K562 (cell line): ENCODE measurements around the gene IL12RB2. TPM values are rescaled to one million over a fixed set of nuclear protein-coding genes. Genes with fewer than 3 reads are reported as not detected.
A peak's percentile ranks its signal among the peaks of the same experiment; 100 is the strongest.

ENCODE experiments used
- ATAC-seq: fragments of 200-7000 bp; cut with Tn5 transposase; 3 replicates; pipeline ENCODE4 v1.9.1; 2020; ENCODE audit warnings: moderate library complexity
- BruUV-seq: library from RNA; stranded (reverse); fragments of 400-500 nt; replicated peaks from 2 replicates; lab custom pipeline; 2021; lab: Mats Ljungman, UMichigan
- CTCF ChIA-PET: fragments of 300-600 bp; formaldehyde crosslinking; extraction: SDS; loops from one replicate; lab custom pipeline; 2021; ENCODE audit warnings: low intra/inter-chr PET ratio; lab: Yijun Ruan, JAX
- POLR2A ChIA-PET: fragments of 300-600, 350-650 bp; sonication (Branson Sonifier 250); formaldehyde crosslinking; extraction: SDS; loops from one replicate; lab custom pipeline; 2021; ENCODE audit warnings: antibody characterized with exemption, inconsistent platforms; lab: Yijun Ruan, JAX
- DNase-seq, 4 experiments: peaks; one replicate each; pipeline versions ENCODE4 v3.0.0 to v3.0.0-alpha.2; 2011 to 2018; ENCODE audit warnings: low spot score in 3 of 4, mixed read lengths in 3 of 4; ENCODE audit errors: extremely low read depth in 1 of 4
- FAIRE-seq: peaks from 2 replicates; lab custom pipeline; 2011; peaks lifted over from hg19 to GRCh38; lab: Jason Lieb, UNC
- H2AFZ ChIP-seq: 2 replicates; pipeline ENCODE4 v1.6.0; 2011; ENCODE audit warnings: low read depth, low read length, control low read depth, inconsistent platforms
- H3K27ac ChIP-seq: fragments of 200-600 bp; 3 replicates; pipeline ENCODE4 v1.8.0; 2011; ENCODE audit warnings: low read depth, mild to moderate bottlenecking, control low read depth, inconsistent platforms, low read length, moderate library complexity, mixed read lengths; ENCODE audit errors: extremely low read depth
- H3K27me3 ChIP-seq, 2 experiments: fragments of 300-600 bp in 1 of 2; 2 replicates in 1 of 2; 3 replicates in 1 of 2; pipeline versions ENCODE4 v1.6.0 to v1.8.0; 2011; ENCODE audit warnings: inconsistent platforms in 2 of 2, low read length in 2 of 2, mild to moderate bottlenecking in 1 of 2, mixed read lengths in 1 of 2, moderate library complexity in 1 of 2; ENCODE audit not compliant: control insufficient read depth in 2 of 2, insufficient read depth in 2 of 2
- H3K36me3 ChIP-seq: fragments of 300-600 bp; 3 replicates; pipeline ENCODE4 v1.8.0; 2011; ENCODE audit warnings: mild to moderate bottlenecking, low read length, inconsistent platforms; ENCODE audit not compliant: control insufficient read depth, insufficient read depth
- H3K4me1 ChIP-seq, 2 experiments: fragments of 200-600 bp in 1 of 2; replicated peaks in 1 of 2; 2 replicates in 1 of 2; 3 replicates in 1 of 2; pipeline versions ENCODE4 v1.5.1 to v1.8.0; 2011; ENCODE audit warnings: inconsistent platforms in 2 of 2, low read length in 2 of 2, mild to moderate bottlenecking in 1 of 2, mixed read lengths in 1 of 2, moderate library complexity in 1 of 2; ENCODE audit not compliant: control insufficient read depth in 2 of 2, insufficient read depth in 2 of 2
- H3K4me2 ChIP-seq: 2 replicates; pipeline ENCODE4 v1.6.1; 2011; ENCODE audit warnings: low read length, control low read depth, inconsistent platforms, mixed read lengths; ENCODE audit not compliant: insufficient read depth
- H3K4me3 ChIP-seq: fragments of 200-600 bp; sonication (generic), shearing (Covaris generic); 2 replicates; pipeline ENCODE4 v1.5.1; 2016; ENCODE audit warnings: control low read depth, inconsistent platforms
- H3K79me2 ChIP-seq: fragments of 200-600 bp; 3 replicates; pipeline ENCODE4 v1.8.0; 2011; ENCODE audit warnings: low read length, inconsistent platforms; ENCODE audit not compliant: control insufficient read depth, insufficient read depth
- H3K9ac ChIP-seq, 2 experiments: 2 replicates each; pipeline versions ENCODE4 v1.6.0 to v1.6.1; 2011; ENCODE audit warnings: low read depth in 2 of 2, low read length in 2 of 2, control low read depth in 1 of 2, inconsistent platforms in 1 of 2, mild to moderate bottlenecking in 1 of 2, mixed read lengths in 1 of 2; ENCODE audit not compliant: insufficient read depth in 1 of 2
- H3K9me1 ChIP-seq: one replicate; pipeline ENCODE4 v1.6.0; 2011; ENCODE audit warnings: inconsistent platforms, mild to moderate bottlenecking, low read length, moderate library complexity; ENCODE audit not compliant: control insufficient read depth, insufficient read depth
- H3K9me3 ChIP-seq: replicated peaks from 2 replicates; pipeline ENCODE4 v1.5.1; 2011; ENCODE audit warnings: low read depth, low read length, inconsistent platforms; ENCODE audit not compliant: control insufficient read depth, insufficient read depth
- H4K20me1 ChIP-seq: replicated peaks from 2 replicates; pipeline ENCODE4 v1.6.1; 2011; ENCODE audit warnings: low read length, inconsistent platforms, mixed read lengths; ENCODE audit not compliant: control insufficient read depth, insufficient read depth
- FOXJ2 ChIP-seq: fragments of 200-800 bp; sonication (Bioruptor generic); IDR thresholded peaks from 2 replicates; pipeline ENCODE4 v1.6.1; 2016; ENCODE audit warnings: missing genetic modification characterization, missing compliant biosample characterization
- NR2C2 ChIP-seq, 2 experiments: fragments of 200-800 bp in 1 of 2; sonication (Bioruptor generic) in 1 of 2; sonication (generic) in 1 of 2; formaldehyde crosslinking in 1 of 2; IDR thresholded peaks; 2 replicates each; pipeline versions ENCODE4 v1.6.1 to v1.8.0; 2016 to 2022; ENCODE audit warnings: mild to moderate bottlenecking in 1 of 2, missing compliant biosample characterization in 1 of 2, missing genetic modification characterization in 1 of 2, missing genetic modification reagents in 1 of 2
- REST ChIP-seq, 2 experiments: fragments of 450-650 bp; formaldehyde crosslinking in 1 of 2; IDR thresholded peaks; 2 replicates each; pipeline versions ENCODE4 v1.4.0 to v1.6.1; 2014 to 2020; ENCODE audit warnings: mild to moderate bottlenecking in 2 of 2, borderline replicate concordance in 1 of 2, low read depth in 1 of 2
- TFE3 ChIP-seq: fragments of 450-650 bp; formaldehyde crosslinking; IDR thresholded peaks from 2 replicates; pipeline ENCODE4 v1.4.0; 2020; ENCODE audit warnings: mild to moderate bottlenecking, mixed read lengths
- WGBS: fragments of 100-300 bp; shearing (Covaris generic); methylation state at CpG from one replicate; pipeline ENCODE4 v1.1.6; 2016; ENCODE audit warnings: low coverage, mixed read lengths; ENCODE audit not compliant: insufficient coverage; ENCODE audit errors: missing lambda C conversion rate; 5-methylcytosine and 5-hydroxymethylcytosine counted together
- in situ Hi-C: fragments of 300-500 bp; cut with MboI; formaldehyde crosslinking; loops from 4 replicates; pipeline ENCODE4 v1.15.0; 2018; ENCODE audit warnings: inconsistent platforms, mixed read lengths
- intact Hi-C: fragments of 100-400 bp; cut with micrococcal nuclease; formaldehyde crosslinking; loops from 2 replicates; pipeline ENCODE4 v1.14.2; 2022
- polyA plus RNA-seq, 8 experiments: library from polyadenylated mRNA; depleted of rRNA in 4 of 8; stranded (reverse) in 5 of 8; unstranded in 3 of 8; fragments of >200 nt; fragmentation: Nextera tagmentation in 2 of 8; fragmentation: Illumina TruSeq in 1 of 8; extraction: Ambion mirVana in 2 of 8; extraction: Trizol in 1 of 8; gene quantifications; 2 replicates each; pipeline versions ENCODE4 v1.2.1 to v1.2.3, GENCODE V29; 2011 to 2014; ENCODE audit warnings: inconsistent platforms in 1 of 8, missing spikeins in 1 of 8
- total RNA-seq, 7 experiments: library from RNA; depleted of rRNA in 6 of 7; stranded (reverse); fragments of >200 nt in 6 of 7; fragmentation: Illumina TruSeq in 2 of 7; extraction: Trizol in 2 of 7; gene quantifications; 2 replicates each; pipeline versions ENCODE4 v1.2.1 to v1.2.3, GENCODE V29; 2011 to 2021; ENCODE audit warnings: low replicate concordance in 1 of 7

The IL12RB2 gene
- total and polyA plus RNA-seq, 9 of the 15 experiments (the other 6 are each of a cell fraction or from before 2014, with no cell fraction given), result 0.39 to 3.3 (median 1.9) TPM

- in situ Hi-C loops (no loop called here), intact Hi-C loops (loop anchor here (10.0 kb wide), 1 partner anchor 247 kb away; the partner anchor contains the start of gene GADD45A)
- TF ChIP-seq TFE3 (CRISPR knock-in tag) (peak; percentile 38; the same call in 1 of the 2 replicates), NR2C2 (CRISPR knock-in tag; IDR thresholded peaks at IDR 0.05) (no peak), NR2C2 (tag; IDR thresholded peaks at IDR 0.05) (peak; percentile 13; the same call in 1 of the 2 replicates), FOXJ2 (tag) (no peak), REST (IDR thresholded peaks at IDR 0.05; ENCODE audit: borderline replicate concordance) (peak; percentile 53; the same call in 1 of the 2 replicates), REST (CRISPR knock-in tag; IDR thresholded peaks at IDR 0.05; ENCODE audit: low read depth) (no peak)
- H2AFZ ChIP-seq, result no peak overlapping the region
- H3K36me3 ChIP-seq, result no peaks in the 10 kb centered on the region
- BruUV-seq, result no TSS peak
- H3K4me1 ChIP-seq, result peaks cover 8 to 24% of the 10 kb centered on the region in 2 experiments; a peak in 4 of 5 replicates
- no peaks in the 10 kb centered on the region for H3K9me3 ChIP-seq
- H3K79me2 ChIP-seq, result peaks cover 1% of the 10 kb centered on the region; the same call in 1 of the 3 replicates
- ChIA-PET CTCF (no interaction called here), POLR2A (interaction anchor here (0.7 to 1.3 kb wide), 4 partner anchors 9 to 59 kb away, joined by 3 to 4 read pairs (median 3); no protein-coding TSS in a partner anchor)
- no peak overlapping the region for H3K9ac ChIP-seq
- no peak overlapping the region for H3K4me2 ChIP-seq
- ATAC-seq (no peak), DNase-seq (no peak), FAIRE-seq (no peak)
- no peaks in the 10 kb centered on the region for H3K27me3 ChIP-seq
- no peak overlapping the region for H3K4me3 ChIP-seq
- no peak overlapping the region for H3K27ac ChIP-seq
- H4K20me1 ChIP-seq, result no peaks in the 10 kb centered on the region
- H3K9me1 ChIP-seq, result no peaks in the 10 kb centered on the region
- 6% methylated on average over 2 of the region's 2 CpGs for WGBS
Observed at GRCh38 chr1:67437961-67438360, 130.3 kb downstream of the IL12RB2 start.
